Cardiac fibroblast (primary cell): ENCODE results near the gene BST1.
"Not testable (repeated sequence)": the region's sequence is repeated elsewhere in the genome, so short reads cannot be mapped to it uniquely, and the experiment has no call there.

ENCODE experiments used
- DNase-seq, 2 donors: peaks; one replicate each; pipeline versions ENCODE4 v3.0.0 to v3.0.0-alpha.2; 2010; ENCODE audit warnings: low read depth in 2 of 2
- H3K4me3 ChIP-seq, 2 donors: replicated peaks in 1 of 2; 1 replicate in 1 of 2; 2 replicates in 1 of 2; pipeline ENCODE4 v1.5.1; 2011; ENCODE audit warnings: low read depth in 2 of 2, low read length in 2 of 2, mild to moderate bottlenecking in 2 of 2, moderate library complexity in 1 of 2
- TF ChIP-seq, protein P1 (sequence below): IDR thresholded peaks from one replicate; pipeline ENCODE4 v1.5.1; 2011; ENCODE audit warnings: low read depth, mild to moderate bottlenecking, low read length, inconsistent platforms

Gene BST1

DNA sequence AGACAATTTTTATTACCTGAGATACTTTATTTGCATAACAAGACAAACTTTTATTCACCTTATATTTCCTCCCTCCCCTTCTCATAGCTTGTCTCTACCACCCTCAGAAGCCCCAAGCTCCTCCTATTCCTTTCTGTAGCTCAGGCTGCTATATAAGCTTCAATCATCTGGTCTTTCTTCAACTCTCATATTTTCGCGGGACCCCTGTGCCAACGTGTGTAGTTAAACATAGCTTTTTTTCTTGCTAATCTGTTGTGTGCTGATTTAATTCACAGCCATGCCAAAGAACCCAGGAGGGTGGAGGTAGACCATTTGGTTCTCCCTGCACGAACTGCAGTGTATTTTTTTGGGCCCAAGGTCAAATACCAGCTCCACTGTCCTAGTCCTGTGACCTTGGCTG lies 54.2 kb downstream of the BST1 start:
- DNase-seq, result no peak
- no peak overlapping the region for H3K4me3 ChIP-seq
- TF ChIP-seq, protein P1, sequence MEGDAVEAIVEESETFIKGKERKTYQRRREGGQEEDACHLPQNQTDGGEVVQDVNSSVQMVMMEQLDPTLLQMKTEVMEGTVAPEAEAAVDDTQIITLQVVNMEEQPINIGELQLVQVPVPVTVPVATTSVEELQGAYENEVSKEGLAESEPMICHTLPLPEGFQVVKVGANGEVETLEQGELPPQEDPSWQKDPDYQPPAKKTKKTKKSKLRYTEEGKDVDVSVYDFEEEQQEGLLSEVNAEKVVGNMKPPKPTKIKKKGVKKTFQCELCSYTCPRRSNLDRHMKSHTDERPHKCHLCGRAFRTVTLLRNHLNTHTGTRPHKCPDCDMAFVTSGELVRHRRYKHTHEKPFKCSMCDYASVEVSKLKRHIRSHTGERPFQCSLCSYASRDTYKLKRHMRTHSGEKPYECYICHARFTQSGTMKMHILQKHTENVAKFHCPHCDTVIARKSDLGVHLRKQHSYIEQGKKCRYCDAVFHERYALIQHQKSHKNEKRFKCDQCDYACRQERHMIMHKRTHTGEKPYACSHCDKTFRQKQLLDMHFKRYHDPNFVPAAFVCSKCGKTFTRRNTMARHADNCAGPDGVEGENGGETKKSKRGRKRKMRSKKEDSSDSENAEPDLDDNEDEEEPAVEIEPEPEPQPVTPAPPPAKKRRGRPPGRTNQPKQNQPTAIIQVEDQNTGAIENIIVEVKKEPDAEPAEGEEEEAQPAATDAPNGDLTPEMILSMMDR, result no peak

DNA sequence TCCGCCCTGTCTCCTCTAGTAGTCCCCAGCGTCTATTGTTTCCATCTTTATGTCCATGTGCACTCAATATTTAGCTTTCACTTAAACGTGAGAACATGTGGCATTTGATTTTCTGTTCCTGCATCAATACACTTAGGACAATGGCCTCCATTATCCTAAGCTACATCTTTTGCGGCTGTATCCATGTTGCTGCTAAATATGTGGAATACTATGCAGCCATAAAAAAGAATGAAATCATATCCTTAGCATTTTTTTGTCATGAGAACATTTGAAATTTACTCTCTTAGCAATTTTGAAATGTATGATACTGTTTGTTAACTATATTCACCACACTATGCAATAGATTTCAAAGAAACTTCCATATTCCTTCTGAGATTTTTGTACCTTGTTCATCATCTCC lies 55.4 kb downstream of the BST1 start:
- TF ChIP-seq, protein P1, result no peak
- no peak for DNase-seq
- H3K4me3 ChIP-seq, result no peak overlapping the region

- not testable (repeated sequence) for H3K4me3 ChIP-seq, DNase-seq
Observed at GRCh38 chr4:15762460-15762859, 59.6 kb downstream of the BST1 start.

DNA sequence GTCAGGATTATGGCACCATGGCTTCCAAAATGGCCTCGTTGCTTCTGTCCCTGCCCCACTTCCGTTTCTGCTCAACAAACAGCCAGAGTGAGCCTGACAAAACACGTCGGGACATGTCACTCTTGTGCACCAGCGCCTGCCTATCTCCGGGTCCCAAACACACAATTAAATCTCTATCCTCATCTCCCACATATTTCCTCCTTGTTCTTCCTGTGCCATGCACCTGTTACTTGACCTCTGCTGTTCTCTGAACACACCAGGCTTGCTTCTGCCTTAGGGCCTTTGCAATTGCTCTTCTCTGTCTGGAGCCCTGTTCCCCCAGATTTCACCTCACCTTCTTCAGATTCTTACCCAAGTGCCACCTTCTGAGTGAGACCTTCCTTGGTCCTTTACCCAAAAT lies 62.5 kb downstream of the BST1 start:
- no peak overlapping the region for H3K4me3 ChIP-seq
- TF ChIP-seq, protein P1, result no peak
- no peak for DNase-seq

- no peak for DNase-seq
- TF ChIP-seq, protein P1, result no peak
- H3K4me3 ChIP-seq, result no peak overlapping the region
Observed at GRCh38 chr4:15765910-15766697, 63.2 kb downstream of the BST1 start.

DNA sequence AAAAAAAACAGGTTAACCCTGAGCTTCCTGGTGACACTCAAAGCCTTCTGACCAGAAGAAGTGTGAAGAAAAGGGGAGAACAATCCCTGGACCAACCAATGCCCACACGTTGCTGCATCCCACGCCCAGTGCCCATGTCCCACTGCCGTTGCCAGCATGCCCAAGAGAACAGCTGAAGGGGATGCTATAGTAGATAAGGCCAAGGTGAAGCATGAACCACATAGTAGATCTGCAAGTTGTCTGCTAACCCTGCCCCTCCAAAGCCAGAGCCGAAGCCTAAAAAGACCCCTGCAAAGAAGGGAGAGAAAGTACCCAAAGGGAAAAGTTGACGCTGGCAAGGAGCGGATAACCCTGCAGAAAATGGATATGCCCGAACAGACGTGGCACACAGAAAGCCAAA lies 64.0 kb downstream of the BST1 start:
- DNase-seq, result no peak
- no peak overlapping the region for H3K4me3 ChIP-seq
- TF ChIP-seq, protein P1, result no peak

DNA sequence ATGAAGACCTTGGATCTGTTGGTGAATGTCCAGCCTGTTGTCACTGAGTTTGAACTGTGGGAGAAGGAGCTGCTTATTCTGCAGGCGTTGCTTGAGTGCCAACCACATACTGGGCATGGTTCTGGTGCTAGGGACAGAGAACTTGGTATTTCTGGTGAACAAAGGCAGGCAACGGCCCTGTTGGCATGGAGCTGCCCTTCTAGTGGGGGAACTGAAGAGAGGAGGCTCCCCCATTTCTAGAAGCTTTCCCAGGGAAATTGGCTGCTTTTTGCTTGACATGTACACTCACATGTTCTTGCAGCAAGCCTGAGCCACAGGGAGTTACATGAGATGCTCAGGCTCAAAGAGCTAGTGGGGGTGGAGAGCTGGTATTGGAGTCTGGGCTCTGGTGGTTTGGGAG lies 66.3 kb downstream of the BST1 start:
- no peak overlapping the region for H3K4me3 ChIP-seq
- DNase-seq, result no peak
- TF ChIP-seq, protein P1, result no peak
